Right lobe of liver (tissue), 4 donors: Measurements from ENCODE around the gene FERD3L.

Experiments used
- POLR2A ChIP-seq: fragments of 450-650 bp; IDR thresholded peaks from one replicate; pipeline ENCODE4 v1.6.1; 2017; ENCODE audit warnings: antibody characterized with exemption, mild to moderate bottlenecking
- TF ChIP-seq, protein P1 (sequence below), 4 donors: fragments of 200-600 bp in 3 of 4; fragments of 450-650 bp in 1 of 4; IDR thresholded peaks; one replicate each; pipeline versions ENCODE4 v1.5.1 to v1.8.0; 2016 to 2022; ENCODE audit warnings: antibody characterized with exemption in 4 of 4, mild to moderate bottlenecking in 2 of 4
- donor health status: DM: no; HTN: no; CAD: no.
- donor health status: DM: no; HTN: no; CAD: no.
- donor health status: DM: no; HTN: yes; CAD: no.

DNA sequence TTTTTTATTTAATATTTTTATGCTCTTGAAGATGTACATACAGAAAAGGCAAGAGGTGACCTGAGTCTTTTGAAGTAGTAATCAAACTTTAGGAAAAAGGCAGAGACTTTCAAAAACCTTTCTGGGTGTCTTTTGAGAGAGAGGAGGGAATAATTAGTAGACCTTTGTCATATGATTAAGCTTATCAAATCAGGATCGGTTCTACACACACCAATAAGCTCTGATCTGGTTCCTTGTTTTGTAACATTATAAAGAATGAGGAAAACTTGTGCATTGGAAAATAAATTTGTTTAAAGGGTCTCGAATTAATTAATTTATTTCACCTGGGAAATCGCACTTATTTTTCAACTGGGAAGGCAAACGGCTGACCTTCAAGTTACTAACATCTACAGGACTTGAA, 39.7 kb downstream of the FERD3L start:
- TF ChIP-seq, protein P1, sequence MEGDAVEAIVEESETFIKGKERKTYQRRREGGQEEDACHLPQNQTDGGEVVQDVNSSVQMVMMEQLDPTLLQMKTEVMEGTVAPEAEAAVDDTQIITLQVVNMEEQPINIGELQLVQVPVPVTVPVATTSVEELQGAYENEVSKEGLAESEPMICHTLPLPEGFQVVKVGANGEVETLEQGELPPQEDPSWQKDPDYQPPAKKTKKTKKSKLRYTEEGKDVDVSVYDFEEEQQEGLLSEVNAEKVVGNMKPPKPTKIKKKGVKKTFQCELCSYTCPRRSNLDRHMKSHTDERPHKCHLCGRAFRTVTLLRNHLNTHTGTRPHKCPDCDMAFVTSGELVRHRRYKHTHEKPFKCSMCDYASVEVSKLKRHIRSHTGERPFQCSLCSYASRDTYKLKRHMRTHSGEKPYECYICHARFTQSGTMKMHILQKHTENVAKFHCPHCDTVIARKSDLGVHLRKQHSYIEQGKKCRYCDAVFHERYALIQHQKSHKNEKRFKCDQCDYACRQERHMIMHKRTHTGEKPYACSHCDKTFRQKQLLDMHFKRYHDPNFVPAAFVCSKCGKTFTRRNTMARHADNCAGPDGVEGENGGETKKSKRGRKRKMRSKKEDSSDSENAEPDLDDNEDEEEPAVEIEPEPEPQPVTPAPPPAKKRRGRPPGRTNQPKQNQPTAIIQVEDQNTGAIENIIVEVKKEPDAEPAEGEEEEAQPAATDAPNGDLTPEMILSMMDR (IDR thresholded peaks at IDR 0.05), result no peak
- no peak for TF ChIP-seq POLR2A
